HG03159 (cell line): Measurements from ENCODE around the gene PCDHA4.

Source experiments
- ATAC-seq: cut with Tn5 transposase; IDR thresholded peaks from one replicate; pipeline ENCODE4 v1.9.1; 2021; ENCODE audit warnings: mild to moderate bottlenecking, moderate library complexity; ENCODE audit not compliant: unreplicated experiment

Gene PCDHA4

GRCh38 chr5:140855772-140856674 is 49.2 kb downstream of the PCDHA4 start, which contains the start of gene PCDHA10:
Gene PCDHA10, plus strand, starts transcription at chr5:140855897. Its CDS starts 152 bp downstream, at chr5:140856049.
- no peak for ATAC-seq

GRCh38 chr5:140857177-140857986 is 50.5 kb downstream of the PCDHA4 start:
- no peak for ATAC-seq

- no peak for ATAC-seq
Observed at GRCh38 chr5:140857987-140858240, 51.0 kb downstream of the PCDHA4 start.

GRCh38 chr5:140862441-140863295 is 55.8 kb downstream of the PCDHA4 start:
- no peak for ATAC-seq
